ENCODE data around the gene ARHGAP20.
"Not testable (repeated sequence)": the region's sequence is repeated elsewhere in the genome, so short reads cannot be mapped to it uniquely, and the experiment has no call there.

DNA sequence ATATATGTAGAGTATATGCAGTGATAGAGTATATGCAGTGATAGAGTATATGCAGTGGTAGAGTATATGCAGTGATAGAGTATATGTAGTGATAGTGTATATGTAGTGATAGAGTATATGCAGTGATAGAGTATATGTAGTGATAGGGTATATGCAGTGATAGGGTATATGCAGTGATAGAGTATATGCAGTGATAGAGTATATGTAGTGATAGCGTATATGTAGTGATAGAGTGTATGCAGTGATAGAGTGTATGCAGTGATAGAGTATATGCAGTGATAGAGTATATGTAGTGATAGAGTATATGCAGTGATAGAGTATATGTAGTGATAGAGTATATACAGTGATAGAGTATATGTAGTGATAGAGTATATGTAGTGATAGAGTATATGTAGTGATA, 92.9 kb downstream of the ARHGAP20 start:
- not testable (repeated sequence) for TF ChIP-seq POLR2A, POLR2AphosphoS5 (IDR thresholded peaks at IDR 0.05)
- TF ChIP-seq, protein P1, sequence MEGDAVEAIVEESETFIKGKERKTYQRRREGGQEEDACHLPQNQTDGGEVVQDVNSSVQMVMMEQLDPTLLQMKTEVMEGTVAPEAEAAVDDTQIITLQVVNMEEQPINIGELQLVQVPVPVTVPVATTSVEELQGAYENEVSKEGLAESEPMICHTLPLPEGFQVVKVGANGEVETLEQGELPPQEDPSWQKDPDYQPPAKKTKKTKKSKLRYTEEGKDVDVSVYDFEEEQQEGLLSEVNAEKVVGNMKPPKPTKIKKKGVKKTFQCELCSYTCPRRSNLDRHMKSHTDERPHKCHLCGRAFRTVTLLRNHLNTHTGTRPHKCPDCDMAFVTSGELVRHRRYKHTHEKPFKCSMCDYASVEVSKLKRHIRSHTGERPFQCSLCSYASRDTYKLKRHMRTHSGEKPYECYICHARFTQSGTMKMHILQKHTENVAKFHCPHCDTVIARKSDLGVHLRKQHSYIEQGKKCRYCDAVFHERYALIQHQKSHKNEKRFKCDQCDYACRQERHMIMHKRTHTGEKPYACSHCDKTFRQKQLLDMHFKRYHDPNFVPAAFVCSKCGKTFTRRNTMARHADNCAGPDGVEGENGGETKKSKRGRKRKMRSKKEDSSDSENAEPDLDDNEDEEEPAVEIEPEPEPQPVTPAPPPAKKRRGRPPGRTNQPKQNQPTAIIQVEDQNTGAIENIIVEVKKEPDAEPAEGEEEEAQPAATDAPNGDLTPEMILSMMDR (IDR thresholded peaks at IDR 0.05) = not testable (repeated sequence)

Data from sigmoid colon (tissue), 4 donors.